A549 (cell line): ENCODE measurements around the gene RASA3. TPM values are rescaled to one million over a fixed set of nuclear protein-coding genes. Genes with fewer than 3 reads are reported as not detected.

Source experiments
- ATAC-seq, 2 experiments: fragments of 200-7000 bp in 1 of 2; fragments of >200 bp in 1 of 2; cut with Nextera tagmentation in 1 of 2; cut with Tn5 transposase in 1 of 2; 3 replicates each; pipeline versions ENCODE4 v1.8.0 to v1.9.1; 2018 to 2020; ENCODE audit warnings: mild to moderate bottlenecking in 1 of 2, moderate library complexity in 1 of 2
- CTCF ChIA-PET: fragments of 300-600 bp; sonication (Branson Sonifier 250); formaldehyde crosslinking; extraction: SDS; loops from one replicate; lab custom pipeline; 2021; ENCODE audit warnings: antibody characterized with exemption, inconsistent platforms; lab: Yijun Ruan, JAX
- POLR2A ChIA-PET: fragments of 350-600 bp; formaldehyde crosslinking; extraction: SDS; loops from one replicate; lab custom pipeline; 2021; ENCODE audit warnings: antibody characterized with exemption, inconsistent platforms; lab: Yijun Ruan, JAX
- DNase-seq, 2 experiments: peaks; one replicate each; pipeline versions ENCODE4 v3.0.0 to v3.0.0-alpha.2; 2011 to 2016; ENCODE audit warnings: low read depth in 1 of 2, low spot score in 1 of 2
- FAIRE-seq: peaks from 2 replicates; lab custom pipeline; 2011; peaks lifted over from hg19 to GRCh38; lab: Jason Lieb, UNC
- H3K27ac ChIP-seq, 2 experiments: fragments of >200 bp; sonication (Bioruptor Twin); formaldehyde crosslinking; 3 replicates each; pipeline ENCODE4 v1.5.1; 2016 to 2017
- H3K4me1 ChIP-seq: fragments of >200 bp; sonication (Bioruptor Twin); formaldehyde crosslinking; 3 replicates; pipeline ENCODE4 v1.6.1; 2016
- H3K4me2 ChIP-seq: fragments of >200 bp; sonication (Bioruptor Twin); formaldehyde crosslinking; 3 replicates; pipeline ENCODE4 v1.6.1; 2016
- H3K4me3 ChIP-seq: fragments of >200 bp; sonication (Bioruptor Twin); formaldehyde crosslinking; 3 replicates; pipeline ENCODE4 v1.5.1; 2016
- H3K9me3 ChIP-seq: fragments of >200 bp; sonication (Bioruptor Twin); formaldehyde crosslinking; 3 replicates; pipeline ENCODE4 v1.6.1; 2016
- BHLHE40 ChIP-seq: IDR thresholded peaks from 2 replicates; pipeline ENCODE4 v1.6.1; 2012; ENCODE audit warnings: low read depth, low read length, inconsistent platforms
- CHD4 ChIP-seq: fragments of 200-600 bp; sonication (generic); IDR thresholded peaks from 2 replicates; pipeline ENCODE4 v1.6.1; 2016; ENCODE audit warnings: antibody characterized with exemption, mild to moderate bottlenecking, borderline replicate concordance
- CTCF ChIP-seq: fragments of >200 bp; sonication (Bioruptor Twin); formaldehyde crosslinking; IDR thresholded peaks from 3 replicates; pipeline ENCODE4 v1.5.1; 2016
- EHMT2 ChIP-seq: fragments of 200-600 bp; sonication (generic); IDR thresholded peaks from 2 replicates; pipeline ENCODE4 v1.6.1; 2016; ENCODE audit warnings: antibody characterized with exemption, low read depth, mild to moderate bottlenecking, moderate library complexity
- EP300 ChIP-seq, 2 experiments: fragments of >200 bp; sonication (Bioruptor Twin); formaldehyde crosslinking; IDR thresholded peaks; 2 replicates in 1 of 2; 3 replicates in 1 of 2; pipeline ENCODE4 v1.6.1; 2016 to 2017
- FOSB ChIP-seq: fragments of 250-450 bp; sonication (Bioruptor Pico); IDR thresholded peaks from 2 replicates; pipeline ENCODE4 v1.5.0; 2020; ENCODE audit warnings: mild to moderate bottlenecking, moderate library complexity
- FOSL2 ChIP-seq, 2 experiments: fragments of 450-650 bp in 1 of 2; fragments of >200 bp in 1 of 2; sonication (Bioruptor Twin) in 1 of 2; formaldehyde crosslinking; IDR thresholded peaks; 2 replicates each; pipeline versions ENCODE4 v1.5.0 to v1.6.1; 2016 to 2020; ENCODE audit warnings: mild to moderate bottlenecking in 1 of 2, moderate library complexity in 1 of 2
- FOXS1 ChIP-seq: fragments of 250-450 bp; sonication (Bioruptor Pico); IDR thresholded peaks from 2 replicates; pipeline ENCODE4 v1.5.0; 2020; ENCODE audit warnings: mild to moderate bottlenecking, moderate library complexity
- HDAC2 ChIP-seq: fragments of 200-600 bp; sonication (generic); IDR thresholded peaks from 2 replicates; pipeline ENCODE4 v1.6.1; 2016
- HEYL ChIP-seq: fragments of 250-450 bp; sonication (Bioruptor Pico); IDR thresholded peaks from 2 replicates; pipeline ENCODE4 v1.8.0; 2021; ENCODE audit warnings: mild to moderate bottlenecking, moderate library complexity
- HMGXB4 ChIP-seq: fragments of 250-450 bp; sonication (Bioruptor Pico); IDR thresholded peaks from 2 replicates; pipeline ENCODE4 v1.5.0; 2021; ENCODE audit warnings: mild to moderate bottlenecking, moderate library complexity, borderline replicate concordance
- HOXB5 ChIP-seq: fragments of 250-450 bp; sonication (Bioruptor Pico); IDR thresholded peaks from 2 replicates; pipeline ENCODE4 v1.5.0; 2020; ENCODE audit warnings: mild to moderate bottlenecking, moderate library complexity
- JUNB ChIP-seq: fragments of >200 bp; sonication (Bioruptor Twin); formaldehyde crosslinking; IDR thresholded peaks from 2 replicates; pipeline ENCODE4 v1.6.1; 2016
- KDM1A ChIP-seq: fragments of 200-600 bp; sonication (generic); IDR thresholded peaks from 2 replicates; pipeline ENCODE4 v1.6.1; 2016; ENCODE audit warnings: low read depth, mild to moderate bottlenecking
- MYC ChIP-seq: IDR thresholded peaks from 2 replicates; pipeline ENCODE4 v1.6.1; 2012; ENCODE audit warnings: mild to moderate bottlenecking, inconsistent platforms, low read length, improper control_type of control experiment, borderline replicate concordance
- NPAS2 ChIP-seq: fragments of 250-450 bp; sonication (Bioruptor Pico); IDR thresholded peaks from 2 replicates; pipeline ENCODE4 v1.8.0; 2022; ENCODE audit warnings: mild to moderate bottlenecking, moderate library complexity, borderline replicate concordance
- NR3C1 ChIP-seq: fragments of >200 bp; sonication (Bioruptor Twin); formaldehyde crosslinking; IDR thresholded peaks from 3 replicates; pipeline ENCODE4 v1.6.1; 2017
- POLR2AphosphoS2 ChIP-seq: conservative IDR thresholded peaks from 2 replicates; pipeline ENCODE4 v1.6.1; 2012; ENCODE audit warnings: low read length, improper control_type of control experiment, inconsistent platforms
- RAD21 ChIP-seq, 2 experiments: fragments of >200 bp in 1 of 2; sonication (Bioruptor Twin) in 1 of 2; formaldehyde crosslinking in 1 of 2; IDR thresholded peaks in 1 of 2; conservative IDR thresholded peaks in 1 of 2; 2 replicates in 1 of 2; 3 replicates in 1 of 2; pipeline ENCODE4 v1.6.1; 2012 to 2018; ENCODE audit warnings: inconsistent platforms in 1 of 2
- RFX5 ChIP-seq: fragments of 450-650 bp; IDR thresholded peaks from 2 replicates; pipeline ENCODE4 v1.7.1; 2014; ENCODE audit warnings: antibody characterized with exemption, mild to moderate bottlenecking, moderate library complexity
- RNF2 ChIP-seq: fragments of 200-600 bp; sonication (generic); IDR thresholded peaks from 2 replicates; pipeline ENCODE4 v1.6.1; 2016; ENCODE audit warnings: low read depth, mild to moderate bottlenecking, antibody characterized with exemption, moderate library complexity, borderline replicate concordance
- SMC3 ChIP-seq: fragments of >200 bp; sonication (Bioruptor Twin); formaldehyde crosslinking; IDR thresholded peaks from 3 replicates; pipeline ENCODE4 v1.6.1; 2018; ENCODE audit warnings: inconsistent platforms
- TP53 ChIP-seq: fragments of 250-450 bp; sonication (Bioruptor Pico); IDR thresholded peaks from 2 replicates; pipeline ENCODE4 v1.5.0; 2021; ENCODE audit warnings: mild to moderate bottlenecking, moderate library complexity
- ZC3H11A ChIP-seq: fragments of 450-650 bp; IDR thresholded peaks from 2 replicates; pipeline ENCODE4 v1.6.1; 2014; ENCODE audit warnings: antibody characterized with exemption, mild to moderate bottlenecking
- ZNF302 ChIP-seq: fragments of 250-450 bp; sonication (Bioruptor Pico); IDR thresholded peaks from 2 replicates; pipeline ENCODE4 v1.9.0; 2021; ENCODE audit warnings: inconsistent platforms, mild to moderate bottlenecking, moderate library complexity
- WGBS: methylation state at CpG from one replicate; pipeline ENCODE4 v1.1.6; 2017; ENCODE audit errors: missing lambda C conversion rate; 5-methylcytosine and 5-hydroxymethylcytosine counted together
- polyA plus RNA-seq, 4 experiments: library from polyadenylated mRNA; depleted of rRNA in 3 of 4; stranded (reverse); fragments of >200 nt; fragmentation: RNase III in 1 of 4; extraction: RNeasy Plus Mini Kit Qiagen cat#74134 plus additional on column Dnase treatment in 1 of 4; gene quantifications; 2 replicates in 3 of 4; 3 replicates in 1 of 4; pipeline ENCODE4 v1.2.3, GENCODE V29; 2011 to 2017

Gene RASA3
- polyA plus RNA-seq, 2 of the 4 experiments (the other 2 are of a cell fraction) = 4.3 to 7.6 TPM

- ChIA-PET POLR2A (no interaction called here), CTCF (no interaction called here)
- Histone ChIP-seq H3K4me2 (no peak overlapping the region), H3K4me3 (no peak overlapping the region), H3K9me3 (no peaks in the 10 kb centered on the region), H3K4me1 (no peaks in the 10 kb centered on the region), H3K27ac (no peak overlapping the region)
- no peak for DNase-seq
- no peak for FAIRE-seq
- WGBS = 90% methylated on average over 31 of the region's 35 CpGs
- ATAC-seq = no peak
- TF ChIP-seq ZC3H11A (no peak), HEYL (CRISPR knock-in tag) (no peak), TP53 (CRISPR knock-in tag) (no peak), JUNB (no peak), HOXB5 (no peak), EP300 (IDR thresholded peaks at IDR 0.05) (no peak), SMC3 (no peak), RFX5 (no peak), NR3C1 (no peak), POLR2AphosphoS2 (no peak)
These were observed 108.5 kb downstream of the RASA3 start for GRCh38 chr13:114023716-114024602.

- 81% methylated on average over 4 of the region's 12 CpGs for WGBS
- ChIA-PET CTCF (no interaction called here), POLR2A (no interaction called here)
- no peak for ATAC-seq
- TF ChIP-seq HEYL (CRISPR knock-in tag) (no peak), HDAC2 (no peak), MYC (no peak), KDM1A (no peak), RNF2 (no peak), HMGXB4 (no peak), FOSL2 (IDR thresholded peaks at IDR 0.05) (no peak), FOSL2 (CRISPR knock-in tag; IDR thresholded peaks at IDR 0.05) (no peak), FOSB (CRISPR knock-in tag) (no peak), ZNF302 (CRISPR knock-in tag) (no peak), NPAS2 (CRISPR knock-in tag) (no peak), RAD21 (conservative IDR thresholded peaks at IDR 0.05 in 1 of 2, IDR thresholded peaks at IDR 0.05 in 1 of 2) (no peak), EHMT2 (no peak), TP53 (CRISPR knock-in tag) (no peak), FOXS1 (no peak), BHLHE40 (no peak), CTCF (no peak), CHD4 (no peak)
- TF ChIP-seq, all 56 proteins: peak for 0
- DNase-seq = no peak
- no peaks in the 10 kb centered on the region for H3K9me3 ChIP-seq
- H3K4me2 ChIP-seq = no peak overlapping the region
- H3K4me1 ChIP-seq = no peaks in the 10 kb centered on the region
- no peak overlapping the region for H3K4me3 ChIP-seq
- H3K27ac ChIP-seq = no peak overlapping the region
- no peak for FAIRE-seq
These were observed 109.5 kb downstream of the RASA3 start for GRCh38 chr13:114022876-114023275.
